Ovary (tissue), 9 donors: ENCODE results near the gene ARCN1. TPM values are rescaled to one million over a fixed set of nuclear protein-coding genes. Genes with fewer than 3 reads are reported as not detected.

Experiments
- DNase-seq, 5 donors: peaks; one replicate each; pipeline ENCODE4 v3.0.0-alpha.2; 2019 to 2020
- H3K27ac ChIP-seq, 2 donors: fragments of 200-600 bp; one replicate each; pipeline versions ENCODE4 v1.5.1 to v1.8.0; 2019 to 2022
- H3K27me3 ChIP-seq: fragments of 200-600 bp; one replicate; pipeline ENCODE4 v1.8.0; 2022
- H3K36me3 ChIP-seq: fragments of 200-600 bp; sonication (generic); one replicate; pipeline ENCODE4 v1.5.1; 2019
- H3K4me1 ChIP-seq: one replicate; pipeline ENCODE4 v1.8.1; 2013; ENCODE audit warnings: mild to moderate bottlenecking, moderate library complexity; ENCODE audit not compliant: insufficient read depth
- H3K4me3 ChIP-seq: fragments of 200-600 bp; sonication (generic); one replicate; pipeline ENCODE4 v1.5.1; 2017
- H3K9me3 ChIP-seq, 2 donors: fragments of 200-600 bp in 1 of 2; sonication (generic) in 1 of 2; one replicate each; pipeline versions ENCODE4 v1.5.1 to v1.8.1; 2013 to 2019; ENCODE audit warnings: mild to moderate bottlenecking in 1 of 2, moderate library complexity in 1 of 2
- CTCF ChIP-seq, 3 donors: fragments of 450-650 bp in 2 of 3; fragments of 200-600 bp in 1 of 3; IDR thresholded peaks; one replicate each; pipeline versions ENCODE4 v1.5.1 to v1.8.0; 2016 to 2022; ENCODE audit warnings: antibody characterized with exemption in 3 of 3, mild to moderate bottlenecking in 1 of 3
- EP300 ChIP-seq: sonication (generic); formaldehyde crosslinking; IDR thresholded peaks from one replicate; pipeline ENCODE4 v1.6.1; 2017; ENCODE audit warnings: antibody characterized with exemption
- POLR2A ChIP-seq: fragments of 450-650 bp; IDR thresholded peaks from one replicate; pipeline ENCODE4 v1.6.1; 2017; ENCODE audit warnings: antibody characterized with exemption, mild to moderate bottlenecking, moderate library complexity
- WGBS, 3 donors: extraction: QIAGEN DNeasy Blood & Tissue Kit in 1 of 3; methylation state at CpG; one replicate each; pipeline versions ENCODE4 v1.1.5 to v1.1.7; 2013 to 2017; 5-methylcytosine and 5-hydroxymethylcytosine counted together
- intact Hi-C, 4 donors: fragments of 100-400 bp; cut with DNase I; formaldehyde crosslinking; loops; one replicate each; pipeline versions ENCODE4 v1.11.0 to v1.15.1; 2022 to 2023
- polyA plus RNA-seq, 2 donors: library from polyadenylated mRNA; stranded (reverse); fragments of 200-250 nt in 1 of 2; fragments of 350-450 nt in 1 of 2; fragmentation: Illumina TruSeq in 1 of 2; extraction: RNeasy Lipid Tissue Mini Kit (QIAGEN cat#74804) in 1 of 2; gene quantifications; one replicate each; pipeline ENCODE4 v1.2.3, GENCODE V29; 2013 to 2014
- total RNA-seq, 7 donors: library from RNA; depleted of rRNA in 2 of 7; stranded (reverse); fragments of >200 nt in 2 of 7; fragmentation: NEBNext Ultra II Directional in 3 of 7; extraction: Animal tissue kit (Norgen Biotek cat#: 25700) in 3 of 7; gene quantifications; one replicate each; pipeline versions ENCODE4 v1.1.0 to v1.2.4, GENCODE V29; 2016 to 2023
- donor health status: DM: no; HTN: no; CAD: no; lungs with moderate emphysema.
- donor health status: DM: no; HTN: no; CAD: no.
- donor health status: Bipolar disorder and iron deficiency.
- donor health status: DM: yes; HTN: yes; CAD: no.
- donor health status: DM: no; HTN: no; CAD: no.
- donor health status: DM: yes; HTN: yes; CAD: no.

Gene ARCN1
- total and polyA plus RNA-seq, 9 donors: 60.2 to 154 (median 125) TPM

DNA sequence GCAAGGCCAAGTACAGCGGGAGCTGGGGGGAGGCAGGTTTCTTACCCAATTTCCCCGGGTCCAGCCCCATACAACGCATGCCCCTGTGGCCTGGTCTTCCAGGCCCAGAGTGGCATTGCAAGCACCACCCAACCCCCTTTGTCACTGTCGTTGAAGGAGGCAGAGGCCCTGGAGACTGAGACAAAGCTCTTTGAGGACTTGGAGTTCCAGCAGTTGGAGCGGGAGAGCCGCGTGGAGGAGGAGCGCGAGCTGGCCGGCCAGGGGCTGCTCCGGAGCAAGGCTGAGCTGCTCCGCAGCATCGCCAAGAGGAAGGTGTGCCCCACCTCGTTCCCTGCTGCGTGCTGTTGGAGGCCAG is 63.0 kb downstream of the ARCN1 start:
- 21 to 44% (median 30%) methylated on average over 15 of the region's 15 CpGs for whole genome bisulfite sequencing, 3 donors
- Histone ChIP-seq H3K4me1 (peaks cover 6% of the 10 kb centered on the region), H3K27me3 (no peaks in the 10 kb centered on the region), H3K27ac (peak overlapping the region in 1 of 2 donors; percentile 67), H3K4me3 (peak overlapping the region; percentile 31), H3K9me3 (no peaks in the 10 kb centered on the region), H3K36me3 (no peaks in the 10 kb centered on the region)
- DNase-seq: peak in 3 of 5 donors; percentile 45 to 57 (median 53)
- no peak for TF ChIP-seq CTCF (IDR thresholded peaks at IDR 0.05)
- TF ChIP-seq POLR2A: no peak
- no peak for TF ChIP-seq EP300
- intact Hi-C loops: no loop called here

DNA sequence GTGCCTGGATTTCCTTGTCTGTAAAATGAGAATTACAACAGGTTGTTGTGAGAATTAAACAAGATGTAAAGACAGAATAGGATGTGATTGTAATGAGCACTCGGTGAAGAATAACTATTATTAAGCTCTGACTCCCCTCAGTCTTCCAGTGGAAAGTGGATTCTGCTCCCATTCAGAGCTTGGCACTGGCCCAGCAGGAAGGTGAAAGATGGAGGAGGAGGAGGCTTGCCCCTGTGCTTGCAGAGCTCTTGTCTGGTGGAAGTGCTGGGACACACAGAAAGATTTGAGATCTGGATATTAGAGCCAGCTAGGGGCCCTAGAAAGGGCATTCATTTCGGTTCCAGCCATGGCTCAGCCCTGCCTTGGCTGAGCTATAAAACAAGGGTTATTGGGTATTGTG is 63.4 kb downstream of the ARCN1 start:
- Histone ChIP-seq H3K36me3 (no peaks in the 10 kb centered on the region), H3K9me3 (no peaks in the 10 kb centered on the region), H3K27me3 (no peaks in the 10 kb centered on the region), H3K27ac (peak overlapping the region in 1 of 2 donors; percentile 67), H3K4me1 (peaks cover 6% of the 10 kb centered on the region), H3K4me3 (no peak overlapping the region)
- TF ChIP-seq CTCF (IDR thresholded peaks at IDR 0.05): no peak
- TF ChIP-seq POLR2A: no peak
- peak in 1 of 5 donors; percentile 56 for DNase-seq
- intact Hi-C loops: no loop called here
- WGBS, 3 donors: 65 to 69% (median 65%) methylated on average over 2 of the region's 2 CpGs

- Histone ChIP-seq H3K9me3 (no peaks in the 10 kb centered on the region), H3K27ac (no peak overlapping the region), H3K27me3 (no peaks in the 10 kb centered on the region), H3K4me3 (no peak overlapping the region), H3K36me3 (no peaks in the 10 kb centered on the region), H3K4me1 (peaks cover 6% of the 10 kb centered on the region)
- no peak for DNase-seq
- intact Hi-C loops: no loop called here
- TF ChIP-seq POLR2A (no peak), CTCF (IDR thresholded peaks at IDR 0.05) (no peak), EP300 (no peak)
- WGBS, 3 donors: 71 to 80% (median 75%) methylated on average over 8 of the region's 8 CpGs
These were observed 64.5 kb downstream of the ARCN1 start for GRCh38 chr11:118636569-118637290.

DNA sequence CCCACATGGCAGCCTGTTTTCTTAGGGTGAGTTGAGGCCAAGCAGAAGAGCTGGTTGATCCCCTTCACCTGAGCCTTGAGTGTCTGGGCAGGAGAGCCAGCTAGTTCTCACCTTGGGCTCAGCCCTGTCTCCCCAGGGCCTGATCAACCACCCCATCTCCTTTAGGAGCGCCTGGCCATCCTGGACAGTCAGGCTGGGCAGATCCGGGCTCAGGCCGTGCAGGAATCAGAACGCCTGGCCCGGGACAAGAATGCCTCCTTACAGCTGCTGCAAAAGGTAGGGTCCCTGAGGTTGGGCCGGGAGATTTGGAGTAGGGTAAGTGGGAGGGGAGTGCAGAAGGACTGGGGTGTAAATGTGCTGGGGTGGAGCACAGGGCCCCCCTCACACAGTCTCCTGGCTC is 66.5 kb downstream of the ARCN1 start:
- intact Hi-C loops: no loop called here
- WGBS, 3 donors: 92 to 95% (median 93%) methylated on average over 6 of the region's 6 CpGs
- H3K27me3 ChIP-seq: no peaks in the 10 kb centered on the region
- no peaks in the 10 kb centered on the region for H3K9me3 ChIP-seq
- H3K36me3 ChIP-seq: no peaks in the 10 kb centered on the region
- no peak for TF ChIP-seq POLR2A
- no peak for TF ChIP-seq CTCF (IDR thresholded peaks at IDR 0.05)
- no peak for TF ChIP-seq EP300
- H3K4me1 ChIP-seq: peaks cover 5% of the 10 kb centered on the region
- H3K27ac ChIP-seq: no peak overlapping the region
- H3K4me3 ChIP-seq: no peak overlapping the region
- no peak for DNase-seq
